HUES64 (cell line): ENCODE data around the gene ANKRD44.

Source experiments
- H3K27ac ChIP-seq: 2 replicates; pipeline ENCODE4 v1.7.0; 2013; ENCODE audit warnings: low read depth, low read length, inconsistent platforms
- H3K27me3 ChIP-seq: 2 replicates; pipeline ENCODE4 v1.6.1; 2013; ENCODE audit warnings: mild to moderate bottlenecking, low read length; ENCODE audit not compliant: insufficient read depth
- H3K36me3 ChIP-seq: 2 replicates; pipeline ENCODE4 v1.6.1; 2013; ENCODE audit warnings: mild to moderate bottlenecking, low read length; ENCODE audit not compliant: insufficient read depth
- H3K4me1 ChIP-seq: 2 replicates; pipeline ENCODE4 v1.6.1; 2013; ENCODE audit warnings: mild to moderate bottlenecking, low read length, moderate library complexity; ENCODE audit not compliant: insufficient read depth
- H3K4me3 ChIP-seq: 2 replicates; pipeline ENCODE4 v1.5.1; 2013; ENCODE audit warnings: mild to moderate bottlenecking, low read length, moderate library complexity
- H3K9ac ChIP-seq: 2 replicates; pipeline ENCODE4 v1.6.1; 2013; ENCODE audit warnings: mild to moderate bottlenecking, low read depth, low read length
- H3K9me3 ChIP-seq: 2 replicates; pipeline ENCODE4 v1.6.1; 2013; ENCODE audit warnings: low read depth, low read length; ENCODE audit not compliant: insufficient read depth
- WGBS: fragments of 150-250, 120-280 bp; methylation state at CpG from one replicate; pipeline ENCODE4 v1.1.7; 2013; ENCODE audit warnings: missing lambda C conversion rate; 5-methylcytosine and 5-hydroxymethylcytosine counted together

Gene ANKRD44

GRCh38 chr2:196941398-196942078 is 369.0 kb downstream of the ANKRD44 start:
- no peaks in the 10 kb centered on the region for H3K9me3 ChIP-seq
- no peak overlapping the region for H3K4me3 ChIP-seq
- WGBS = 83% methylated on average over 4 of the region's 4 CpGs
- H3K36me3 ChIP-seq = no peaks in the 10 kb centered on the region
- H3K27ac ChIP-seq = no peak overlapping the region
- no peak overlapping the region for H3K9ac ChIP-seq
- H3K4me1 ChIP-seq = 0 out of 2 replicates have a peak, but pooled peaks cover 6% of the 10 kb centered on the region
- no peaks in the 10 kb centered on the region for H3K27me3 ChIP-seq

- Histone ChIP-seq H3K4me1 (0 out of 2 replicates have a peak, but pooled peaks cover 3% of the 10 kb centered on the region), H3K9ac (no peak overlapping the region), H3K9me3 (no peaks in the 10 kb centered on the region), H3K4me3 (no peak overlapping the region), H3K27ac (no peak overlapping the region), H3K27me3 (no peaks in the 10 kb centered on the region), H3K36me3 (no peaks in the 10 kb centered on the region)
- 96% methylated on average over 1 of the region's 1 CpG for WGBS
These were observed 371.2 kb downstream of the ANKRD44 start for GRCh38 chr2:196939371-196939770.
